DMS153 treated with DMSO at 0.1 percent for 48 hours (cell line): ENCODE results near the gene MAP3K9.

Experiments used
- DNase-seq: peaks from one replicate; lab custom pipeline; 2025; ENCODE audit not compliant: unreplicated experiment; lab: John Stamatoyannopoulos, UW

Gene MAP3K9

DNA sequence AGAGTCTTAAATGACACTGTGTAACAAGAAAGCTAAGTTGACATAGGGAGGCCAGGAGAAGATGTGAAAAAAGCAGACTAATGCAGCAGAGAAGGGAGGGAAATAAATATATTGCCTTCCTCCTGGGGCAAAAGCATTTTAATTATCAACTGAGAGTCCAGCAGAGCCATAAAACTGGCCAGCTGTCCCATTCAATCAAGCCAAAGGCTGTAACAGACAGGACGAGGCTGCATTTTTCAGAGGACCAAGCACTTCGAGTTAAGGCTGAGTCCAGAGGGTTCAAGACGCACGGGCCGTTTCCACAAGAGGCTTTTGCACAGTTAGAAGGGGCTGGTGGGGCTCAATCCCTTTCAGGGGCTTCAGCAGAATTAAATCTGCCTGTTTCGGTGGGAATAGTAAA, 20.4 kb downstream of the MAP3K9 start:
- DNase-seq = no peak

GRCh38 chr14:70785556-70785955, 23.8 kb downstream of the MAP3K9 start:
- DNase-seq = no peak

DNA sequence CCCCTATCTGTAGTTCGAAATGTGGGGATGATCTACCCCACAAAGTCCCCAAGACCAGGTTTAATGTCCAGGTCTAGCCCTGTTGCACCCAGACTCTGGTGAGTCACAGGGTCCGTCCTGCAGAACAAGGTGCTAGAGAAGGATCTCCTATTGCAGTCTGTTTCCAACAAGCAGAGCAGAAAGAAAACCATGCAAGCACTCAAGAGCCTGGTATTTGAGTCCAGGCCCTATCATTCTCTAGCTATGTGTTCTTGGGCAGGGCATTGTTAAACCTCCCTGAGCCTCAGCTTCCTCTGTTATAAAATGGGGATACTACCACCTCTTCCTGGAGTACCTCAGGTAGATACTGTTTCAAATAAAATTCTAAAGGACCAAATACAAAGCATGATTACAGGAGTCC, 24.4 kb downstream of the MAP3K9 start:
- no peak for DNase-seq

GRCh38 chr14:70782361-70782760, 27.0 kb downstream of the MAP3K9 start:
- no peak for DNase-seq

DNA sequence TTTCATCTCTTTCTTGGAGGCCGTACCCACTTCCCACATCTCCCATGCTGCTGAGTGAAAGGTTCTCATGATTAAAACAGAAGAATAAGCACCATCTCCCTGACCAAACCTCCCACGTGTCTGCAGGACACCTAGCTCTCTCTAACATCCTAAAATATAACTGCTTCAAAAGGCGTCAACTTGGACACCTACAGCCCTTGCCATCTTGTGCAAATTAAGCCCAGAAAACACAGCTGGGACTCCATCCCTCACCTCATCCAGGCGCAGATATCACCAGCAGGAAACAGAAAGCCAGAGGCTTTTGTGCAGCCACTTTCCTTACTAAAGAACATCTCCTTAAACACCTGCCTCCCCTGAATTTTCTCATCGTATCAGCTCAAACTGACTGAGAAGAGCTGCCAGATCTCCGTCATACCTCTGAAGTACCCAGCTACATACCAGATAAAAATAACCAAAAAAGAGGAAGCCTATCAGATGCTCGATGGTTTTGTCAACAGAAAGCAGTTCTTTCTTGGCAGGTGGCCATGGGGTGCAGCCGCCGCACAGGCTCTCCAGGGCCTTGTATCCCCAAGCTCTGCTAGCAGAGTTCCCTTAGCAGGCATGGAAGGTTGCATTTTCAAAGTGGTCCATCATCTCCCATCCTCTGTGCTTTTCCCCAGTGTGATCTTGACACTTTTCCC, 28.8 kb downstream of the MAP3K9 start:
- no peak for DNase-seq

- no peak for DNase-seq
These were observed 29.6 kb downstream of the MAP3K9 start for GRCh38 chr14:70779667-70780066.

GRCh38 chr14:70776197-70776596, 33.1 kb downstream of the MAP3K9 start:
- DNase-seq = no peak

DNA sequence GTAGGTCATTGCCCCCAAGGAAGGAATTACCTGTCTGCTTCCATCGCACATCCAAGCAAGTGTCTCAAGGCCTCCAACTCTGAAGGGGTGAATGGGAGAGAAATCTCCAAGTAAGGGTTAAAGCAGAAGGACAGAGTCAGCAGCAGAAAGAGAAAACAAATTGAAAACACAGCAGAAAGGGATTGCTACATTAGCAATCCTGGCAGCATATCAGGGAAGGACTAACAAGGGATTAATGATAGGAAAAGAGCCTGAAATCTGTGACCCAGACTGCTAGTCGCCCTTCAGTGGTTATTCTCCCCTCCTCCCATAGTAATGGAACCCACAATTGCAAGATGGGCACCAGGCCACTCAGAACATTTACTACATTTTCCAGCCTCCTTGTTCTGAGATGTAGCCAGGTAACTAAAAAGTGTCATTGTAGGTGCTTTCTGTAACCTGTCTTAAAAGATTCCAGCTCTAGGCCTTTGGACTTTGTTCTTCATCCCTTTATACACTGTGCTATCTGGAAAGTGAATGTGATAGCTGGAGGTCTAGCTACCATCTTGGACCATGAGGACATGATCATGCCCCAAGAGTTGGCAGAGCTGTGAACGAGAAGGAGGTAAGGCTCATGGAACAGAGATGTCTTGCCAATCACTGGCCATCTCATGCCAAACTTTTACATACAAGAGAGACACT, 36.0 kb downstream of the MAP3K9 start:
- DNase-seq = no peak

GRCh38 chr14:70771781-70772212, 37.5 kb downstream of the MAP3K9 start:
- no peak for DNase-seq

DNA sequence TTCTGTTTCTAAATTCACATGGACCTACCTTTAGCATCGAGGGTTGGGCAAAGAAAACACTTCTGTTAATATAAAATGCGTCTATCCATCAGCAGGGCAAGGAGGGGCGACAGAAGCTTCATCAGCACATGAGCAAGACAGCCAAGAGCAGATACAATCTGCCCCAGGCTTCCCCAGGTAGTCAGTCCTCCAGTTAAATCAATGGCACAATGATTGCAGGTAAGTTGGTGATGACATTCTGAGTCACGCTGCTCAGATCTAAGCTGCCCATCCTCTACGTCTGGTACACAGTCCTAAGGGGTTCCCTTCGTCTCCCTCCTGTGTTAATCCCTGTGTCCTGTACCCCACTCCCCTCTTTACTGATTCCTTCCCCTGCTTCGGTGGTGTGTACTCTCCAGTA, 38.8 kb downstream of the MAP3K9 start:
- no peak for DNase-seq

DNA sequence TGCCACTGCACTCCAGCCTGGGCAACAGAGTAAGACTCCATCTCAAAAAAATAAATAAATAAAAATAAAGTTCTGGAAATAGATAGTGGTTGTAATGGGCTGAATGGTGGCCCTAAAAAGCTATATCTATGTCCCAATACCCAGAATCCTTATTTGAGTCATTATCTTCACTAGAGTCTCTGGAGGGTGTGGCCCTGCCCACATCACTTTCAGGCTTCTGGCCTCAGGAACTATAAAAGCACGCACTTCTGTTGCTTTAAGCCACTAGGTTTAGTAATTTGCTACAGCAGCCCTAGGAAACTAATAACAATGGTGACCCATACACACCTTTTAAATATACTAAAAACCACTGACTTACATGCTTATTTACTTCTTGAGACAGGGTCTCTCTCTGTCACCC, 49.9 kb downstream of the MAP3K9 start:
- DNase-seq = no peak

DNA sequence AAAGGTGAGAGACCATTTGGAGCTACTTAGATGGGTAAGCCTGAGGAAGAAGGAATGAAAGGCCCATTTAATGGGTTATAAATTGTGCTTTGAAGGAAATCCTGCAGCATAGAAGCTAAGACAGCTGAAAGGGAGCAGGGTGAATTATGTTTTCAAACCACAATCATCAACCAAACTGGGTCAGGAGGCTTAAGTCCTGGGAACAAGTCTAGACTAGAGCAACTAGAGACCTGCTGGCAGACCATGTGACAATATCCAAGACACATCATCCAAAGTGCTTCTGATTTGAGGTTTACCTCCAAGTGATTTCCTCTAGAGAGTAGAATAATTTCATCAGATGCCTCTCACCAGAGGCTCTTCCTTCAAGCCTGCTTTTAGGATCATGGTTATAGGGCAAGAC, 53.7 kb downstream of the MAP3K9 start:
- no peak for DNase-seq

- DNase-seq = no peak
These were observed 54.3 kb downstream of the MAP3K9 start for GRCh38 chr14:70754991-70755390.

DNA sequence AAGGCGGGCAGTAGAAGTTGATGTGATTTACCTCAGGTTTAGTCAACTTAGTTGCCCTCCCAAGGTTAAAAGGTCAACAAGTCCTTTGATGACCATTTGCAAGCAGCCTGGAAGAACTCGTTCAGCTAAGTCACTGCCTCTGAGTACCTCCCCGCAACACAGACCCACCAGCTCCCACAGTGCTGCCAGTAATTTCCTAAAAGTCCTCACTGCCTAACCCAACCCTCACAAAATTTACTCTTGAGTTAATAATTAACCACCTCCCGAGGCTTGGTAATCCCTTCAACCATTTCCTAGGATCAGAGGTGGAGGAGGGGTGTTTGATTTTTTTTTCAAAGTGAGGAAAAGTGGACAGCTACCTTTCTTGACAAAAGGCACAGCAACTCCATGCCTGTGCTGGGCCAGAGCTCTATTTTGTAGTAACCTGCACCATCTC, 55.8 kb downstream of the MAP3K9 start:
- no peak for DNase-seq

- DNase-seq = no peak
These were observed 60.9 kb downstream of the MAP3K9 start for GRCh38 chr14:70748422-70748821.

DNA sequence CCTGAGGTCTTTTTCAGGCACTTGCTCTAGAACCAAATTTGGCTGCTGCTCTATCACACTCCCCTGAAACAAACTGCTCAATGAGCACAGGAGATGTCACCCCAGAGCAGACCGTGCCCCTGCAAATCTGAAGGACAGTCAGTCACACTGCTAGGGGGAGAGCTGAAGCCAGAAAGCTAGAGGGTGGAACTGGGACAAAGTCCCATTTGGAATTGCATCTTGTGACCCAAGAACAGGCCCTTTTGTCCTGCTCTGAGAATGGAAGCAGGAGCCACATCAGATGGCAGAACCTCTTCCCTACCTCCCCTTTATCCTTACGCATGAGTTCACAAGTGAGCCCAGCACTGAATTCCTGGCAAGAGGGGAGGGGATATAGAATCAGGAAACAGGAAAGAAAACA, 64.7 kb downstream of the MAP3K9 start:
- DNase-seq = no peak

DNA sequence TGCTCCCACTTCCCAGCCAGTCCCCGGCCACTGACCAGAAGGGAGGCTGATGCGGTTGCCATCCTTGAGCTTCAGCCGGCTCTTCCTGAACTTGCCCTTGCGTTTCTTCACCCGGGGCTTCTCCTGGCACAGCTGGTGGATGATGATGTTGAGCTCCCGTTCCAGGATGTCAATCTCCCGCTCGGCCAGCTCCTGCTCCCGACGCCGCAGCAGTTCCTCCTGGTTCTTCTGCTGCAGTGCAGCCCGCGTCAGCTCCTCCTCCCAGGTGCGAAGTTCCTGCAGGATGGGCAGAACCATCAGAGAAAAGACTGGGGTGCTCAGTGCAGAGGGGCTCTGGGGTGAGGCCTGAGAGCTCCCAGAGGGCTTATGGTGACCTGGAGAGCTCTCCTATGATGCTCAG, 67.0 kb downstream of the MAP3K9 start:
- no peak for DNase-seq

GRCh38 chr14:70741482-70741881, 67.8 kb downstream of the MAP3K9 start:
- no peak for DNase-seq

GRCh38 chr14:70735043-70735442, 74.3 kb downstream of the MAP3K9 start:
- DNase-seq = peak; percentile 82

- DNase-seq = no peak
These were observed 77.7 kb downstream of the MAP3K9 start for GRCh38 chr14:70731447-70732239.

DNA sequence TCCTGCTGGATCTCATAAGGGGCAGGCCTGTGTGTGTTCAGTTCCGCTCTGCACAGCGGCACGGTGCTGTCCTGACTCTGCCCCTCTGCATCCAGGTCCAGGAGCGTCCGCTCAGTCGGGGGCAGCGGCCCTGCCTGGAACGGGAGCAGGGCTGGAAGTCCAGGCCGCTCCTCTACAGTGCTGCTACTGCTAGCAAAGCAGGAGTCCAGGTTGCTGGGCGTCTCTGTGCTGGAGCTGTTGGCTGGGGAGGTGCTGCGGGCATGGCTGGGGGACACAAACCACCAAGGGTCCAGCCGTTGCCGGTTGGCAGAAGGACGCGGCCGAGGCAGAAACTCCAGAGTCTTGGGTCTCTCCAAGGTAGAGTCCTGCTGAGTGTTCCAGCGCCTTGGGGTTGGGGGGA, 78.9 kb downstream of the MAP3K9 start:
- DNase-seq = no peak
